ENCODE measurements around the gene SLC2A13. TPM values are rescaled to one million over a fixed set of nuclear protein-coding genes. Genes with fewer than 3 reads are reported as not detected.
"Not testable (repeated sequence)": the region's sequence is repeated elsewhere in the genome, so short reads cannot be mapped to it uniquely, and the experiment has no call there.

SLC2A13 gene
- total and polyA plus RNA-seq, 2 donors = 8.5 to 36.7 TPM

DNA sequence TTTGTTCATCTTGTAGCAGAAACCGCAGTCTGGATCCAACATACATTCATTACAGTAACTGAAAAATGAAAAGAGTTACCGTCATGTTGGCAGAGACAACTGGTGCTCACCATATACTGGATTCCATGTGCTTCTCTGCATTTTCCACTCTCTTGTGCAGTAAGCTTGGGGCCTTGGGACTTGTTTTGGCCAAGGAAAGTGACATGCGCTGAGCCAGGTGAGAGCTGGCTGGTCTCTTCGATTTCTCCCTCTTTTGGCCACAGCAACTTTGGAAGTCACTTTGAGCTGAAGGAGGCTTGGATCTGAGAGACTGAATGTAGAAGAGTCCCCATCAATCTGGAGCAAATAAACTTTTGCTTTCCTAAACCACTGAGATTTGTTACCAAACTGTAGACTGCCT, 275.7 kb downstream of the SLC2A13 start:
- H3K36me3 ChIP-seq (ENCODE audit: insufficient read depth) = peaks cover 1% of the 10 kb centered on the region
- no peak overlapping the region for H3K27ac ChIP-seq (ENCODE audit: low read depth)
- no peak overlapping the region for H3K4me3 ChIP-seq (ENCODE audit: low read depth, low read length)
- no peak for DNase-seq (ENCODE audit: extremely low spot score)
- WGBS = 96% methylated on average over 4 of the region's 4 CpGs
- no peaks in the 10 kb centered on the region for H3K4me1 ChIP-seq (ENCODE audit: insufficient read depth)

DNA sequence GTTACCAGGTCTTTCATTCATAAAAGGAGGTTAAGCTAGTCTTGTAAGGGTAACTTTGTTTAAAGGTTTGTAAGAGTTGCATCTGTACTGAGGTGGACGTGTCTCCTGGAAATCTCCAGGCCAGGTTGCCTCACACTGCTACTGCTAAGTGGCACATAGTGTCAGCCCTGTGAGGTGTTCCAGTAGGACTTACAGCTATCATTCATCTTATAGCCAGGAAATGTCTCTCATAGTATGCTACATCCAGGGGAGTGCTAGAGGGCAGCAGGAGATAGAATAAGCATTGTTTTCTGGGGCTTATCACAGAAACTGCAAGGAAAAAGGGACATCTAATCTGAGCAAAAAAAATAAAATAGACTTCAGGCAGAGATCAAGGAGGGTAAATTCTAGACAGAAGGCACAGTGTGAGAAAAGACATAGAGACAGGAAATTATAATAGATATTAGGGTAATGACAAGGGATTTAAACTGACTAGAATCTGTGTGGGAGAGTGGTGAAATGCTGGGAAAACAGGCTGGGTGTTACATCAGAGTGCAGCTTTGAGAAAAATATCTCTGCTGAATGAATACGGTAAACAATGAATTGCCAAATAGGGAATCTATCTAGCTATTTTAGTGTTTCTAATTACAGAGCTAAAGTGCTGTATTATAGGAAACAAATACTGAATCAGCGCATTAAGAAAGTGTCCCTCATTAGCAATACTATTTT, 281.2 kb downstream of the SLC2A13 start:
- Histone ChIP-seq H3K36me3 (ENCODE audit: insufficient read depth) (no peaks in the 10 kb centered on the region), H3K27ac (ENCODE audit: low read depth) (no peak overlapping the region), H3K4me1 (ENCODE audit: insufficient read depth) (no peaks in the 10 kb centered on the region), H3K4me3 (ENCODE audit: low read depth, low read length) (no peak overlapping the region)
- 75% methylated on average over 3 of the region's 3 CpGs for WGBS
- DNase-seq (ENCODE audit: extremely low spot score) = no peak

DNA sequence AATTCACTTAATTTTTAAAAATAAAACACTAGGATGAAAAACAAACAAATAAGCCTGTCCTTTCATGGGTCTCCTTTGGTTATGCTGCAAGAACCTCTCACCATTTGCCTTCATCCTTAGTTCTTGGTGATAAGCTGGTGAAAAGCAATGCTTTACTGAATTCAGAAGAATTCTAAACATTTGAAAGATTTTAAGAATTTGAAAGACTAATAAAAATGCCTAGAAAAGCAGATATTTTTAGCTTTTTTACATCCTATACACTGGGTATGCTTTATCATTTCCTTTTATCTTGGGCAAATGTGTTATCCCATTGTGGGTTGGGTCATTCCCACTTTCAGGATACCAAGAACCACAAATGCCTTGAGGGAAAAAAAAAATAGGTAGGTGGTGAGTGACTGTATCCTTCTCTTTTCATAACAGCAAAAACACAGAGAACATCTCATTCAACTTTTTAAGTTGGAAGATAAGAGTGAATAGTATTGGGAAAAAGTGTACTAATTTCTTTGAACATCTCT, 289.2 kb downstream of the SLC2A13 start:
- no peaks in the 10 kb centered on the region for H3K36me3 ChIP-seq (ENCODE audit: insufficient read depth)

DNA sequence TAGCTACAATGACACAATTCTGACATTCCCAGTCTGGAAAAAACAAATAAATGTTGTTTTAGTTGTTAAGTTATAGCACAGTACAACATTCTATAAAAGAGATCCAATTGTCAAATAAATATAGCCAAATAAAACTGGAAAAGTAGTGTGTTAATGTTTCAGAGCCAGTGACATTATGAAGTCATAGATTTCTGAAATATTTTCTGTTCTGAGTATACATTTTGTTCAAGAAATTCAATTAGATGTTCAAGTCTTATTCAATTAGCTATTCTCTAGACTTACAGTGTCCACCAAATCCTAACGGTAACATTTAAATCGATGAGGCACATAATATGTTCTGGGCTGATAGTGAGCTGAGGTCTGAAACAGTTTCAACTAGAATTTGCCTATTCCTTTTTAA, 290.1 kb downstream of the SLC2A13 start:
- WGBS = 92% methylated on average over 2 of the region's 2 CpGs
- H3K36me3 ChIP-seq (ENCODE audit: insufficient read depth) = no peaks in the 10 kb centered on the region
- no peak for DNase-seq (ENCODE audit: extremely low spot score)
- H3K4me3 ChIP-seq (ENCODE audit: low read depth, low read length) = no peak overlapping the region
- H3K4me1 ChIP-seq (ENCODE audit: insufficient read depth) = no peaks in the 10 kb centered on the region
- no peak overlapping the region for H3K27ac ChIP-seq (ENCODE audit: low read depth)

More for the DNA sequence above, 289.2 kb downstream of the SLC2A13 start:
- no peak overlapping the region for H3K27ac ChIP-seq (ENCODE audit: low read depth)
- no peak overlapping the region for H3K4me3 ChIP-seq (ENCODE audit: low read depth, low read length)
- no peak for DNase-seq (ENCODE audit: extremely low spot score)
- H3K4me1 ChIP-seq (ENCODE audit: insufficient read depth) = no peaks in the 10 kb centered on the region

GRCh38 chr12:39814626-39815025, 291.3 kb downstream of the SLC2A13 start:
- Histone ChIP-seq H3K4me1 (ENCODE audit: insufficient read depth) (no peaks in the 10 kb centered on the region), H3K4me3 (ENCODE audit: low read depth, low read length) (no peak overlapping the region), H3K27ac (ENCODE audit: low read depth) (no peak overlapping the region), H3K36me3 (ENCODE audit: insufficient read depth) (no peaks in the 10 kb centered on the region)
- no peak for DNase-seq (ENCODE audit: extremely low spot score)
- WGBS = 45% methylated on average over 2 of the region's 2 CpGs

DNA sequence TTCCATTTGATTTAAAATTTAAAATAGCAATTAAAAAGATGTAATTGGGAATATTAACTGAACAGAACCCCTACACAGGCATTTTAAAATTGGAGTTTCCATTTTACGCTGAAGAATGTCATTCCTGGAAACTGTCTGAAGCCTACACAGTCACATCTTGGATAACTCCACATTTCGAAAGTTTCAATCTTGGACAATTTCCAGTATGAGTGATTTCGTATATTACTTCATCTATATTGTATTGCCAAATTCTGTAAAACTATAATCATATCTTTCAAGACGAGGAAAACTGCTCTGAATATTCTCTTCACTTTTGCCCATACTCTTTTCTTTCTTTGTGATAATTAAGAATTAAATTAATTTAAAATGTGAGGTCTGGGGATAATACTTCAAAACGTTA, 292.1 kb downstream of the SLC2A13 start:
- Histone ChIP-seq H3K36me3 (ENCODE audit: insufficient read depth) (no peaks in the 10 kb centered on the region), H3K27ac (ENCODE audit: low read depth) (no peak overlapping the region), H3K4me1 (ENCODE audit: insufficient read depth) (no peaks in the 10 kb centered on the region), H3K4me3 (ENCODE audit: low read depth, low read length) (no peak overlapping the region)
- WGBS = 73% methylated on average over 5 of the region's 5 CpGs
- no peak for DNase-seq (ENCODE audit: extremely low spot score)

DNA sequence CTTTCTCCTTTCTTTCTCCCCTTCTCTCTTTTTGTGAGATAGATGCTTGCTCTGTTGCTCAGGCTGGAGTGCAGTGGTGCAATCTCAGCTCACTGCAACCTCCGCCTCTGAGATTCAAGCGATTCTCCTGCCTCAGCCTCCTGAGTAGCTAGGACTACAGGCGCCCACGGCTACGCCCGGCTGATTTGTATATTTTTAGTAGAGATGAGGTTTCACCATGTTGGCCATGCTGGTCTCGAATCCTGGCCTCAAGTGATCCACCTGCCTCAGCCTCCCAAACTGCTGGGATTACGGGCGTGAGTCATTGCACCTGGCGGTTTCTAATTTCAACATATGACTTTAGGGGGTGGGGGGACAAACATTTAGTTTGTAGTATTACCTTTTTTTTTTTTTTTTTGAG, 293.4 kb downstream of the SLC2A13 start:
- H3K4me3 ChIP-seq (ENCODE audit: low read depth, low read length); H3K4me1 ChIP-seq (ENCODE audit: insufficient read depth); DNase-seq (ENCODE audit: extremely low spot score); H3K27ac ChIP-seq (ENCODE audit: low read depth); H3K36me3 ChIP-seq (ENCODE audit: insufficient read depth): not testable (repeated sequence)
- 97% methylated on average over 10 of the region's 10 CpGs for WGBS

DNA sequence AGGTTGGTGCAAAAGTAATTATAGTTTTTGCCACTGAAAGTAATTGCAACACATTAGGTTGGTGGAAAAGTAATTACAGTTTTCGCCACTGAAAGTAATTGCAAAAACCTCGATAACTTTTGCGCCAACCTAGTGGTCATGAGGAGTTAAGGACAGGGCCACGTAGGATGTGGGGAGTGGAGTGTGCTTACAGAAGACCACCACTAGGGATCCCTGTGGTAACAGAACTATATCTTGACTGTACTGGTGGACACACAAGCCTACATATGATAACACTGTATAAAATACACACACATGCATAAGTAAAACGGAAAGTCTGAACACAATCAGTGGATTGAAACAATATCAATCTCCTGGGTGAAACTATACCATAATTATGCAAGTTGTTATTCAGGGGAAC, 298.8 kb downstream of the SLC2A13 start:
- no peak for DNase-seq (ENCODE audit: extremely low spot score)
- H3K36me3 ChIP-seq (ENCODE audit: insufficient read depth) = no peaks in the 10 kb centered on the region
- no peak overlapping the region for H3K27ac ChIP-seq (ENCODE audit: low read depth)
- H3K4me1 ChIP-seq (ENCODE audit: insufficient read depth) = no peaks in the 10 kb centered on the region
- H3K4me3 ChIP-seq (ENCODE audit: low read depth, low read length) = no peak overlapping the region
- 89% methylated on average over 5 of the region's 5 CpGs for WGBS

GRCh38 chr12:39805651-39806050, 300.2 kb downstream of the SLC2A13 start:
- Histone ChIP-seq H3K27ac (ENCODE audit: low read depth) (no peak overlapping the region), H3K4me1 (ENCODE audit: insufficient read depth) (no peaks in the 10 kb centered on the region), H3K36me3 (ENCODE audit: insufficient read depth) (no peaks in the 10 kb centered on the region), H3K4me3 (ENCODE audit: low read depth, low read length) (no peak overlapping the region)
- DNase-seq (ENCODE audit: extremely low spot score) = no peak
- 72% methylated on average over 2 of the region's 2 CpGs for WGBS

DNA sequence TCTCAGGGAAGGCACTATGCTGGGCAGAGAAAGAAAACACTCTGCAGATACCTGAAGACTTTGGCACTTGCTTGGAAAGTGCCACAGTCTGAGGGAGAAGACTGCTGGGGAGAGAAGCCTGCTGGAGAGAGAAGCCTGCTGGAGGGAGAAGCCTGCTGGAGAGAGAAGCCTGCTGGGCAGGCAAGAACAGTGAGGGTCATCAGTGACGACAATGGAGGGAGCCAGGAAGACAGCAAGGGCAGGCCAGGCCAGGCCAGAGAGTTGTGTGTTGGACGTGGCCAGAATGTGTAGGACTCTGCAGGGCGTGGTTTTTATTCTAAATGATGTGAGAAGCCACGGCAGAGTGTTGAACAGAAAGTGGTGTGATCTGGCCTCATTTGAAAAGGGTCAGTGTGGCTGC, 301.0 kb downstream of the SLC2A13 start:
- DNase-seq (ENCODE audit: extremely low spot score) = no peak
- Histone ChIP-seq H3K27ac (ENCODE audit: low read depth) (no peak overlapping the region), H3K36me3 (ENCODE audit: insufficient read depth) (no peaks in the 10 kb centered on the region), H3K4me1 (ENCODE audit: insufficient read depth) (no peaks in the 10 kb centered on the region), H3K4me3 (ENCODE audit: low read depth, low read length) (no peak overlapping the region)
- 64% methylated on average over 4 of the region's 4 CpGs for WGBS

DNA sequence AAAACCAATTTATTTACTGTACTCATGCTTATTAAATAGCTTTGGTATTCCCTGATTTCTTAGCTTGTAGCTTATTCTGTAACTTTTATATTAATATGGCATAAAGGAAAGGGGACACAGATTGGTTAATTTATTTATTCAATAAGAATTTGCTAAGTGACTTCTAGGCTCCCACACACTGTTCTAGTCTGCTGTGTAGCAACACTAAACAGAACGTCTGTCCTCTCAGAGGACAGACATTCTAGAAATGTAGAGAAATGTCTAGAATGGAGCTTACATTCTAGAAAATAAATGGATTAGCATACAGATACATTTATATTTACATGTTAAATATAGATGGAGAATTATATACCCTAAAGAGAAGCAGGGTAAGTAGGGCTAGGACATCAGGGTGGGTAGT, 301.4 kb downstream of the SLC2A13 start:
- H3K4me1 ChIP-seq (ENCODE audit: insufficient read depth) = no peaks in the 10 kb centered on the region
- DNase-seq (ENCODE audit: extremely low spot score) = no peak
- H3K27ac ChIP-seq (ENCODE audit: low read depth) = no peak overlapping the region
- 85% methylated on average over 1 of the region's 1 CpG for WGBS
- H3K4me3 ChIP-seq (ENCODE audit: low read depth, low read length) = no peak overlapping the region
- H3K36me3 ChIP-seq (ENCODE audit: insufficient read depth) = no peaks in the 10 kb centered on the region

- WGBS = 48% methylated on average over 2 of the region's 2 CpGs
- DNase-seq (ENCODE audit: extremely low spot score) = no peak
- no peaks in the 10 kb centered on the region for H3K36me3 ChIP-seq (ENCODE audit: insufficient read depth)
- H3K4me3 ChIP-seq (ENCODE audit: low read depth, low read length) = no peak overlapping the region
- H3K4me1 ChIP-seq (ENCODE audit: insufficient read depth) = no peaks in the 10 kb centered on the region
- no peak overlapping the region for H3K27ac ChIP-seq (ENCODE audit: low read depth)
These were observed 302.7 kb downstream of the SLC2A13 start for GRCh38 chr12:39803151-39803550.

DNA sequence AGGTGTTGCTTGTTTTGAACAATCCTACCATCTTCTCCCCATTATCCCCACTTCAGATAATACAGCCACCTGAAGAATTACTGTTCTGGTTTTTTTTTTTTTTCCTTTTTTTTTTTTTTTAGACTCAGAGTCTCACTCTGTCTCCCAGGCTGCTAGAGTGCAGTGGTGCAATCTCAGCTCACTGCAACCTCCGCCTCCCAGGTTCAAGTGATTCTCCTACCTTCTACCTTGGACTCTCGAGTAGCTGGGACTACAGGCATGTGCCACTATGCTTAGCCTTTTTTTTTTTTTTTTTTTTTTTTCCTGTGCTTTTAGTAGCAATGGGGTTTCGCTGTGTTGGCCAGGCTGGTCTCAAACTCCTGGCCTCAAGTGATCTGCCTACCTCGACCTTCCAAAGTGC, 306.9 kb downstream of the SLC2A13 start:
- Histone ChIP-seq H3K4me3 (ENCODE audit: low read depth, low read length) (no peak overlapping the region), H3K36me3 (ENCODE audit: insufficient read depth) (no peaks in the 10 kb centered on the region), H3K27ac (ENCODE audit: low read depth) (no peak overlapping the region), H3K4me1 (ENCODE audit: insufficient read depth) (no peaks in the 10 kb centered on the region)
- 87% methylated on average over 4 of the region's 4 CpGs for WGBS
- no peak for DNase-seq (ENCODE audit: extremely low spot score)

DNA sequence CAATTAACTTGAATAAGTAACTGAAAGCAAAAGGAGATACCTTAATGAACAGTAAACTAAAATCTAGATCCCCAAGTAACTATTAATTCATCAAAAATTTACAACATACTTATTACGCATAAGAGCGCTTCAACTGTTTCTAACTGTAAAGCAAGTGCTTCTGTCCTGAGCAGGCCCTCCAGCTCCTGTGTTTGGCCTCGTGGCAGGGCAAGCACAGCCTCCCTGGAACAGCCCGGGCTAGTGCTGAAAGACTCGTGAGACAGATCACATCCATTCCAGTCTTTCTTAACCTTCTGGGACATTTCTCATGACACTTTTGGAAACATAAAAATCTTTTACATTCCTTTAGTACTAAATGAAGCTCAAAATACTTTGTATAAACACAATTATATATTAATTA, 307.5 kb downstream of the SLC2A13 start:
- no peak for DNase-seq (ENCODE audit: extremely low spot score)
- Histone ChIP-seq H3K4me3 (ENCODE audit: low read depth, low read length) (no peak overlapping the region), H3K27ac (ENCODE audit: low read depth) (no peak overlapping the region), H3K36me3 (ENCODE audit: insufficient read depth) (no peaks in the 10 kb centered on the region), H3K4me1 (ENCODE audit: insufficient read depth) (no peaks in the 10 kb centered on the region)
- 86% methylated on average over 5 of the region's 5 CpGs for WGBS

DNA sequence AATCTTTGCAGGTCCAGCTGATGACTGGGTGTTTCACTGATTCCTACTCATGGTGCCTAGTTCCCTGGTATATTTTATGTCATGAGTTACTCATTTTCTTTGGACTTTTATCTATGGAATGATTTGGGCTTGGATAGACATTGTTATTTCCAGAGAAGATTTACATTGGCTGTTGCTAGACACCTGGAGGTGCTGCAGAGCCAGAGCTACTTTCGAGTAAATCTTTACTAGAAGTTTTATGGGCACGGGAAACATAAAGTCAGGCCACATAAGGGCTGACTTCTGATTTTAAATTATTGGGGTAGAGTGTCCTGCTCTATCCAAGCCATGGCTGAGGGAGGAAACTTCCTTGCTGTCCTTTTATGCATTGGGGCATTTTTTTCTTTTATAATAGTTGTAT, 310.4 kb downstream of the SLC2A13 start:
- Histone ChIP-seq H3K4me1 (ENCODE audit: insufficient read depth) (no peaks in the 10 kb centered on the region), H3K36me3 (ENCODE audit: insufficient read depth) (no peaks in the 10 kb centered on the region), H3K4me3 (ENCODE audit: low read depth, low read length) (no peak overlapping the region), H3K27ac (ENCODE audit: low read depth) (no peak overlapping the region)
- WGBS = 72% methylated on average over 2 of the region's 2 CpGs
- no peak for DNase-seq (ENCODE audit: extremely low spot score)
